H9 (cell line): ENCODE data around the gene NCLN. TPM values are rescaled to one million over a fixed set of nuclear protein-coding genes. Genes with fewer than 3 reads are reported as not detected.

ENCODE experiments used
- DNase-seq: peaks from one replicate; pipeline ENCODE4 v3.0.0-alpha.2; 2017
- H2AFZ ChIP-seq: one replicate; pipeline ENCODE4 v1.6.1; 2013; ENCODE audit warnings: mild to moderate bottlenecking, low read length, control low read depth, moderate library complexity
- H2AK5ac ChIP-seq: 2 replicates; pipeline ENCODE4 v1.6.1; 2013; ENCODE audit warnings: low read length, control low read depth, mixed read lengths; ENCODE audit not compliant: insufficient read length
- H2BK120ac ChIP-seq: one replicate; pipeline ENCODE4 v1.6.1; 2013; ENCODE audit warnings: low read depth, mild to moderate bottlenecking, low read length, control low read depth, inconsistent platforms; ENCODE audit not compliant: poor library complexity, severe bottlenecking
- H2BK12ac ChIP-seq: 2 replicates; pipeline ENCODE4 v1.6.1; 2013; ENCODE audit warnings: low read length, control low read depth, mixed read lengths, low read depth; ENCODE audit not compliant: insufficient read length
- H2BK15ac ChIP-seq: 2 replicates; pipeline ENCODE4 v1.6.1; 2013; ENCODE audit warnings: low read depth, low read length, control low read depth
- H2BK20ac ChIP-seq: one replicate; pipeline ENCODE4 v1.6.1; 2013; ENCODE audit warnings: low read depth, mild to moderate bottlenecking, low read length, control low read depth, inconsistent platforms; ENCODE audit not compliant: poor library complexity, severe bottlenecking
- H2BK5ac ChIP-seq: 2 replicates; pipeline ENCODE4 v1.6.1; 2013; ENCODE audit warnings: low read length, control low read depth, mixed read lengths; ENCODE audit not compliant: insufficient read length
- H3K14ac ChIP-seq: 2 replicates; pipeline ENCODE4 v1.6.1; 2013; ENCODE audit warnings: low read length, control low read depth; ENCODE audit not compliant: insufficient read depth
- H3K18ac ChIP-seq: 2 replicates; pipeline ENCODE4 v1.6.1; 2013; ENCODE audit warnings: low read depth, mild to moderate bottlenecking, mixed read lengths, low read length, control low read depth; ENCODE audit not compliant: insufficient read length
- H3K23ac ChIP-seq: 2 replicates; pipeline ENCODE4 v1.6.1; 2013; ENCODE audit warnings: low read length, control low read depth, mixed read lengths, low read depth; ENCODE audit not compliant: insufficient read length
- H3K23me2 ChIP-seq: 2 replicates; pipeline ENCODE4 v1.6.1; 2013; ENCODE audit warnings: low read depth, mild to moderate bottlenecking, mixed read lengths, low read length, control low read depth; ENCODE audit not compliant: insufficient read length, poor library complexity, severe bottlenecking
- H3K27ac ChIP-seq: 2 replicates; pipeline ENCODE4 v1.5.1; 2013; ENCODE audit warnings: low read length, control low read depth, mixed read lengths, low read depth; ENCODE audit not compliant: insufficient read length
- H3K27me3 ChIP-seq: 2 replicates; pipeline ENCODE4 v1.6.1; 2013; ENCODE audit warnings: low read length, control low read depth, inconsistent platforms; ENCODE audit not compliant: insufficient read depth
- H3K4ac ChIP-seq: 2 replicates; pipeline ENCODE4 v1.6.1; 2013; ENCODE audit warnings: low read depth, mild to moderate bottlenecking, control low read depth, inconsistent platforms, low read length, moderate library complexity
- H3K4me1 ChIP-seq: 2 replicates; pipeline ENCODE4 v1.6.1; 2013; ENCODE audit warnings: low read length, control low read depth, inconsistent platforms; ENCODE audit not compliant: insufficient read depth
- H3K4me2 ChIP-seq: 2 replicates; pipeline ENCODE4 v1.6.1; 2013; ENCODE audit warnings: low read length, control low read depth, mixed read lengths; ENCODE audit not compliant: insufficient read length, insufficient read depth
- H3K56ac ChIP-seq: 2 replicates; pipeline ENCODE4 v1.6.1; 2013; ENCODE audit warnings: low read depth, mild to moderate bottlenecking, mixed read lengths, low read length, control low read depth; ENCODE audit not compliant: insufficient read length
- H3K79me1 ChIP-seq: 2 replicates; pipeline ENCODE4 v1.6.1; 2013; ENCODE audit warnings: low read depth, mild to moderate bottlenecking, moderate library complexity, low read length, control low read depth, inconsistent platforms; ENCODE audit not compliant: insufficient read depth, poor library complexity, severe bottlenecking
- H3K79me2 ChIP-seq: 2 replicates; pipeline ENCODE4 v1.6.1; 2013; ENCODE audit warnings: low read length, control low read depth, inconsistent platforms; ENCODE audit not compliant: insufficient read depth
- H3K9ac ChIP-seq: 2 replicates; pipeline ENCODE4 v1.6.1; 2013; ENCODE audit warnings: low read length, control low read depth, mixed read lengths; ENCODE audit not compliant: insufficient read length; ENCODE audit errors: extremely low read depth
- H3K9me3 ChIP-seq: one replicate; pipeline ENCODE4 v1.6.1; 2013; ENCODE audit warnings: low read depth, low read length, inconsistent platforms; ENCODE audit not compliant: control insufficient read depth
- H3T11ph ChIP-seq: one replicate; pipeline ENCODE4 v1.6.1; 2013; ENCODE audit warnings: mild to moderate bottlenecking, low read length, control low read depth, inconsistent platforms
- H4K20me1 ChIP-seq: one replicate; pipeline ENCODE4 v1.6.1; 2013; ENCODE audit not compliant: control insufficient read depth, insufficient read length, insufficient read depth
- H4K5ac ChIP-seq: 2 replicates; pipeline ENCODE4 v1.6.1; 2013; ENCODE audit warnings: low read depth, mild to moderate bottlenecking, mixed read lengths, low read length, control low read depth; ENCODE audit not compliant: insufficient read length
- H4K8ac ChIP-seq: replicated peaks from 2 replicates; pipeline ENCODE4 v1.6.1; 2013; ENCODE audit warnings: low read length, control low read depth, mixed read lengths, low read depth; ENCODE audit not compliant: insufficient read length
- H4K91ac ChIP-seq: 2 replicates; pipeline ENCODE4 v1.6.1; 2013; ENCODE audit warnings: low read depth, mild to moderate bottlenecking, moderate library complexity, mixed read lengths, low read length, control low read depth; ENCODE audit not compliant: insufficient read length
- H3K27ac Mint-ChIP-seq, 3 experiments: 2 replicates in 2 of 3; 3 replicates in 1 of 3; pipeline ENCODE4 v1.8.0; 2020 to 2021; ENCODE audit warnings: mixed read lengths in 3 of 3, mild to moderate bottlenecking in 1 of 3, moderate library complexity in 1 of 3
- H3K27me3 Mint-ChIP-seq: 2 replicates; pipeline ENCODE4 v1.8.0; 2021; ENCODE audit warnings: low read depth, mild to moderate bottlenecking, moderate library complexity, mixed read lengths
- H3K36me3 Mint-ChIP-seq, 3 experiments: 2 replicates in 2 of 3; 3 replicates in 1 of 3; pipeline ENCODE4 v1.8.0; 2020 to 2021; ENCODE audit warnings: low read depth in 3 of 3, mixed read lengths in 3 of 3; ENCODE audit not compliant: insufficient read depth in 1 of 3
- H3K4me1 Mint-ChIP-seq, 2 experiments: 2 replicates each; pipeline ENCODE4 v1.8.0; 2020; ENCODE audit warnings: mixed read lengths in 2 of 2
- H3K4me3 Mint-ChIP-seq, 2 experiments: 2 replicates in 1 of 2; 3 replicates in 1 of 2; pipeline ENCODE4 v1.8.0; 2020 to 2021; ENCODE audit warnings: mild to moderate bottlenecking in 2 of 2, mixed read lengths in 2 of 2, moderate library complexity in 1 of 2
- H3K9me3 Mint-ChIP-seq, 2 experiments: 2 replicates in 1 of 2; 3 replicates in 1 of 2; pipeline ENCODE4 v1.8.0; 2020; ENCODE audit warnings: mild to moderate bottlenecking in 2 of 2, mixed read lengths in 2 of 2, moderate library complexity in 1 of 2
- WGBS: extraction: QIAGEN DNeasy Blood & Tissue Kit; methylation state at CpG from one replicate; pipeline ENCODE4 v1.1.7; 2013; ENCODE audit warnings: missing lambda C conversion rate, low lambda C conversion rate, mixed read lengths; ENCODE audit not compliant: insufficient read length; ENCODE audit errors: extremely low coverage; 5-methylcytosine and 5-hydroxymethylcytosine counted together
- total RNA-seq: library from RNA; stranded (reverse); gene quantifications from 2 replicates; pipeline ENCODE4 v1.2.1, GENCODE V29; 2021
- TF ChIP-seq, protein P1 (sequence below): fragments of 200-600 bp; sonication (generic); conservative IDR thresholded peaks from 3 replicates; pipeline ENCODE4 v1.8.0; 2021; ENCODE audit warnings: antibody characterized with exemption, mild to moderate bottlenecking

NCLN gene
- total RNA-seq, 1 experiment from 2014 or later, result 94.8 TPM

DNA sequence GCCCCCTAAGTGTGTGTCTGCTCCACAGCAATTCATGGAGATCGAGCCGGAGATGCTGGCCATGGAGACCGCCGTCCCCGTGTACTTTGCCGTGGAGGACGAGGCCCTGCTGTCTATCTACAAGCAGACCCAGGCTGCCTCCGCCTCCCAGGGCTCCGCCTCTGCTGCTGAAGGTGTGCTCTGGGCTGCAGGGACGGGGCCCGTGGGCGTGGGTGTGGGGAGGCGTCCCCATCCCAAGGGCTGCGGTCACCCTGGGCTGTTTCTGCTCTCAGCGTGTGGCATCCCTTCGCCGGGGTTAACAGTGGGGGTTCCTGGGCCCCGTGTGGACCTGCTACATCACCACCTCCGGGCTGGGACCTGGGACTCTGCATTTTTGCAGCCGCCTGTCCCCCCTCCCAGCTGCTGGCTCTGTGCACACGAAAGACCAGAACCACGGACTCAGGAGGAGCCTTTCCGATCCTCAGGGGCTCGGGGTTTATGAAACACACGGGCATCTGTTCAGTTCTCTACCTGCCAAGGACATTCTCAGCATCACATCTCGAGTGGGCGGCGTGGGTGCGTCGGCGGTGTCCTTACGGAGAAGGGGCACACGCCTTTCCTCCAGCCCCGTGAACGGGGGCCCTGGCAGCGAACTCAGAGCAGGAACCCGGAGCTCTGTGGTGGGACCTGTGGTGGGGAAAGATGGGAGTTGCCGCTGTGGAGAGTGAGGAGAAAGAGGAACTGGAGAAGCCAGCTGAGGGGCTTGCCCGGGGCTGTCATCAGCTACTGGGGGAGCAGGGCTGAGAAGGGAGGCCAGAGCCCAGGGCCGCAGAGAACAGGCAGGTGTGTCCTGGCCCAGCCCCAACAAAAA lies 7.8 kb downstream of the NCLN start:
- peaks cover 0 to 6% of the 10 kb centered on the region in 2 experiments; a peak in 1 of 4 replicates for H3K4me1 Mint-ChIP-seq

More for the DNA sequence above, 7.8 kb downstream of the NCLN start:
- H3K27me3 Mint-ChIP-seq, result no peaks in the 10 kb centered on the region
- H2BK15ac ChIP-seq, result no peak overlapping the region
- H3K9me3 Mint-ChIP-seq, result no peaks in the 10 kb centered on the region
- no peaks in the 10 kb centered on the region for H3K4me1 ChIP-seq
- no peak overlapping the region for H2BK120ac ChIP-seq
- H3K9me3 ChIP-seq, result no peaks in the 10 kb centered on the region
- no peaks in the 10 kb centered on the region for H3K23me2 ChIP-seq
- no peaks in the 10 kb centered on the region for H4K20me1 ChIP-seq
- H3K27me3 ChIP-seq, result no peaks in the 10 kb centered on the region
- no peak overlapping the region for H3K14ac ChIP-seq
- no peak overlapping the region for H3K27ac Mint-ChIP-seq
- H4K5ac ChIP-seq, result no peak overlapping the region
- no peak overlapping the region for H3K4me2 ChIP-seq
- H3K4ac ChIP-seq, result no peak overlapping the region
- no peak overlapping the region for H2BK5ac ChIP-seq
- no peak overlapping the region for H2AFZ ChIP-seq
- H3K79me2 ChIP-seq, result peaks cover 8% of the 10 kb centered on the region; the same call in 1 of the 2 replicates
- H2AK5ac ChIP-seq, result no peak overlapping the region
- DNase-seq, result no peak
- H3K18ac ChIP-seq, result no peak overlapping the region
- no peak overlapping the region for H3K23ac ChIP-seq
- TF ChIP-seq, protein P1, sequence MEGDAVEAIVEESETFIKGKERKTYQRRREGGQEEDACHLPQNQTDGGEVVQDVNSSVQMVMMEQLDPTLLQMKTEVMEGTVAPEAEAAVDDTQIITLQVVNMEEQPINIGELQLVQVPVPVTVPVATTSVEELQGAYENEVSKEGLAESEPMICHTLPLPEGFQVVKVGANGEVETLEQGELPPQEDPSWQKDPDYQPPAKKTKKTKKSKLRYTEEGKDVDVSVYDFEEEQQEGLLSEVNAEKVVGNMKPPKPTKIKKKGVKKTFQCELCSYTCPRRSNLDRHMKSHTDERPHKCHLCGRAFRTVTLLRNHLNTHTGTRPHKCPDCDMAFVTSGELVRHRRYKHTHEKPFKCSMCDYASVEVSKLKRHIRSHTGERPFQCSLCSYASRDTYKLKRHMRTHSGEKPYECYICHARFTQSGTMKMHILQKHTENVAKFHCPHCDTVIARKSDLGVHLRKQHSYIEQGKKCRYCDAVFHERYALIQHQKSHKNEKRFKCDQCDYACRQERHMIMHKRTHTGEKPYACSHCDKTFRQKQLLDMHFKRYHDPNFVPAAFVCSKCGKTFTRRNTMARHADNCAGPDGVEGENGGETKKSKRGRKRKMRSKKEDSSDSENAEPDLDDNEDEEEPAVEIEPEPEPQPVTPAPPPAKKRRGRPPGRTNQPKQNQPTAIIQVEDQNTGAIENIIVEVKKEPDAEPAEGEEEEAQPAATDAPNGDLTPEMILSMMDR, result no peak
- WGBS, result no CpG with 5 or more reads among the region's 40 CpGs
- H4K8ac ChIP-seq, result no peak overlapping the region
- no peak overlapping the region for H3K4me3 Mint-ChIP-seq
- H4K91ac ChIP-seq, result no peak overlapping the region
- H3K79me1 ChIP-seq, result peaks cover 13% of the 10 kb centered on the region
- no peak overlapping the region for H2BK20ac ChIP-seq
- no peak overlapping the region for H3K9ac ChIP-seq
- no peak overlapping the region for H3K56ac ChIP-seq
- H3K36me3 Mint-ChIP-seq, result peaks cover 6 to 27% (median 23%) of the 10 kb centered on the region in 3 experiments; a peak in 6 of 7 replicates
- H3K27ac ChIP-seq, result no peak overlapping the region
- no peak overlapping the region for H3T11ph ChIP-seq
- H2BK12ac ChIP-seq, result no peak overlapping the region
